Measurements from ENCODE around the gene FLYWCH2.

Gene FLYWCH2

DNA sequence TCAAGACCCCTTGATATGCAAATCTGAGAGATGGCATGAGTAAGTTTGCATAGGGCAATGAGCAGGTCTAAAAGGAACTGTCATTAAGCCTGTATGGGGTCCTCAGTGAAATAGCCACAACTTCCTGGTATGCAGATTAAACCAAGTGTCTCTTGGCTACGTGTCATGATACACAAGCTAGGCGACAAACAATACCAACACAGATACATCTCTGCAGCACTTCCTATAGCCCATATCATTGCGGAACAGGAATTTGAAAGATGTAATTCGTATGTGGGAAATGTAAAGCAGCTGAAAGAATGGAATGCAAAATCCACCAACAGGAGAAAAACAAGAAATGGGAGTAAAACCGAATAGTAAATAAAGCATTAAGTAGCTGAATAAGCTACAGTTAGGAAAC lies 37.9 kb upstream of the FLYWCH2 start:
- TF ChIP-seq MYC (IDR thresholded peaks at IDR 0.05; ENCODE audit: low read depth, low read length) (no peak), POLR2A (IDR thresholded peaks at IDR 0.05; ENCODE audit: extremely low read depth, insufficient read length) (no peak)
- TF ChIP-seq, protein P1, sequence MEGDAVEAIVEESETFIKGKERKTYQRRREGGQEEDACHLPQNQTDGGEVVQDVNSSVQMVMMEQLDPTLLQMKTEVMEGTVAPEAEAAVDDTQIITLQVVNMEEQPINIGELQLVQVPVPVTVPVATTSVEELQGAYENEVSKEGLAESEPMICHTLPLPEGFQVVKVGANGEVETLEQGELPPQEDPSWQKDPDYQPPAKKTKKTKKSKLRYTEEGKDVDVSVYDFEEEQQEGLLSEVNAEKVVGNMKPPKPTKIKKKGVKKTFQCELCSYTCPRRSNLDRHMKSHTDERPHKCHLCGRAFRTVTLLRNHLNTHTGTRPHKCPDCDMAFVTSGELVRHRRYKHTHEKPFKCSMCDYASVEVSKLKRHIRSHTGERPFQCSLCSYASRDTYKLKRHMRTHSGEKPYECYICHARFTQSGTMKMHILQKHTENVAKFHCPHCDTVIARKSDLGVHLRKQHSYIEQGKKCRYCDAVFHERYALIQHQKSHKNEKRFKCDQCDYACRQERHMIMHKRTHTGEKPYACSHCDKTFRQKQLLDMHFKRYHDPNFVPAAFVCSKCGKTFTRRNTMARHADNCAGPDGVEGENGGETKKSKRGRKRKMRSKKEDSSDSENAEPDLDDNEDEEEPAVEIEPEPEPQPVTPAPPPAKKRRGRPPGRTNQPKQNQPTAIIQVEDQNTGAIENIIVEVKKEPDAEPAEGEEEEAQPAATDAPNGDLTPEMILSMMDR (IDR thresholded peaks at IDR 0.05; ENCODE audit: low read depth, low read length) = no peak
- TF ChIP-seq, protein P2, sequence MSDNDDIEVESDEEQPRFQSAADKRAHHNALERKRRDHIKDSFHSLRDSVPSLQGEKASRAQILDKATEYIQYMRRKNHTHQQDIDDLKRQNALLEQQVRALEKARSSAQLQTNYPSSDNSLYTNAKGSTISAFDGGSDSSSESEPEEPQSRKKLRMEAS (IDR thresholded peaks at IDR 0.05; ENCODE audit: low read depth, low read length) = no peak
- no peak for DNase-seq (ENCODE audit: low read depth)
- no peak overlapping the region for H3K4me3 ChIP-seq (ENCODE audit: low read depth, low read length)

DNA sequence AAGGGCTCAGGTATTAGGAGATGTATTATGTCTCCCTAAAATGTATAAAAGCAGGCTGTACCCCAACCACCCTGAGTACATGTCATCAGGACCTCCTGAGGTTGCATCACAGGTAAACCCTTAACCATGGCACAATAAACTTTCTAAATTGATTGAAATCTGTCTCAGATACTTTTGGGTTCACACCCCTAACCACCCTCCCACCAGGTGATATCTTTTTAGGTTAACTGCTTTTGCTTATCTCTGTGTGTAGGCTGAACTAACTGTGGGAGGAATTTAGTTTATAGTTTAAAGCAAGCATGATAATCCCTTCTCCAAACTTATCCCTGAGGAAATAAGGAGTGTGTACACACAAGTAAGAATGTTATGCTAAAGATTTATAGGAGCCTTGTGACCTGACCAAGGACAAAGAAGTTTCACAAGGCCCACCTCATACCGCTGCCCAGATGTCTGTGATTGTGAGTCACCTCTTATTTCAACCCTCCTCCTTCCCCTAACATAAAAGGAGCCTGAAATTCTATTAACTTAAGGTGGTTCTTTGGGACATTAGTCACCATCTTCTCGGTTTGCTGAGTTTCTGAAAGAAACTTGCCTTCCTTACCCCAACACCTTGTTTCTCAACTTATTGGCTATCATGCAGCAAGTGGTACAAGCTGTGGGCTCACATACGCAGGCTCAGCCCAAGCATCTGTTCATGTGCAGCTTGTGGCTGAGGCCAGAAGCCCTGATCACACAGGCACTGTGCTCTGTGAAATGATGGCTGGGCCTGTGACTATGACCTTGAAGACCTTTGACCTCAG lies 36.3 kb upstream of the FLYWCH2 start:
- no peak for DNase-seq (ENCODE audit: low read depth)
- H3K4me3 ChIP-seq (ENCODE audit: low read depth, low read length) = no peak overlapping the region
- TF ChIP-seq, protein P1 (IDR thresholded peaks at IDR 0.05; ENCODE audit: low read depth, low read length) = no peak
- TF ChIP-seq POLR2A (IDR thresholded peaks at IDR 0.05; ENCODE audit: extremely low read depth, insufficient read length) (no peak), MYC (IDR thresholded peaks at IDR 0.05; ENCODE audit: low read depth, low read length) (no peak)
- TF ChIP-seq, protein P2 (IDR thresholded peaks at IDR 0.05; ENCODE audit: low read depth, low read length) = no peak

DNA sequence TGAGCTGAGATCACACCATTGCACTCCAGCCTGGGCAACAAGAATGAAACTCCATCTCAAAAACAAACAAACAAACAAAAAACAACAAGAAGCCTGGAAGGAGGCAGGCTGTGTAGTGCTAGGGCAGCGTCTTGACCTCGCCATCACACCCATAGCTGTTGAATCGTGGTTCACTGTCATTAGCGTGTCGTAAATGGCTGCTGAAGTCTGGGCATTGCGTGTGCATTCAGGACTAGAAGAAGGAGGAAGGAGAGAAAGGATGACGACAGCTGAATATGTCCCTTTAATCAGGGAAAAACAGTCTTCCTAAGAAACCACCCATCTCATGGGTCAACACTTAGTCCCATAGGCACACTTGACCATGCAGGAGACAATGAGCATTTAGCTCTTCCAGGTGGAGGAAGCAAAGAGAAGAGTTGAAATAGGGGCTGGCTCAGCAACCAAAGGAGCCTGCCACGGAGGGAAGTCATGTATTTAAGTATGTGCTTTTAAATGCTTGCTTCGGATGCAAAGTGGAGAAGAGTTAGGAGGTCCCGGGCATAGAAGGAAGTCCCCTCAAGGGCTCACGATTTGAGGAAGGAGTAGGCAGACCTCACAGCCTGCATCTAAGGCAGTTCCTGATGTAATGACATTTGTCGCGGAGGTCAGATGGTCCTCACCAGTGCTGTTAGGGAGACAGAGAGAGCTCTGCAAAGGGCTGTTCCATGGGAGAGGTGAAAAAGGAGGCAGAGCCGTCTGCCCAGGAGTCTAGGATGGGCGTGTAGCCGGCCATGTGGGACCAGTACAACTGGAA lies 33.9 kb upstream of the FLYWCH2 start:
- TF ChIP-seq, protein P2 (IDR thresholded peaks at IDR 0.05; ENCODE audit: low read depth, low read length) = no peak
- no peak for DNase-seq (ENCODE audit: low read depth)
- no peak overlapping the region for H3K4me3 ChIP-seq (ENCODE audit: low read depth, low read length)

DNA sequence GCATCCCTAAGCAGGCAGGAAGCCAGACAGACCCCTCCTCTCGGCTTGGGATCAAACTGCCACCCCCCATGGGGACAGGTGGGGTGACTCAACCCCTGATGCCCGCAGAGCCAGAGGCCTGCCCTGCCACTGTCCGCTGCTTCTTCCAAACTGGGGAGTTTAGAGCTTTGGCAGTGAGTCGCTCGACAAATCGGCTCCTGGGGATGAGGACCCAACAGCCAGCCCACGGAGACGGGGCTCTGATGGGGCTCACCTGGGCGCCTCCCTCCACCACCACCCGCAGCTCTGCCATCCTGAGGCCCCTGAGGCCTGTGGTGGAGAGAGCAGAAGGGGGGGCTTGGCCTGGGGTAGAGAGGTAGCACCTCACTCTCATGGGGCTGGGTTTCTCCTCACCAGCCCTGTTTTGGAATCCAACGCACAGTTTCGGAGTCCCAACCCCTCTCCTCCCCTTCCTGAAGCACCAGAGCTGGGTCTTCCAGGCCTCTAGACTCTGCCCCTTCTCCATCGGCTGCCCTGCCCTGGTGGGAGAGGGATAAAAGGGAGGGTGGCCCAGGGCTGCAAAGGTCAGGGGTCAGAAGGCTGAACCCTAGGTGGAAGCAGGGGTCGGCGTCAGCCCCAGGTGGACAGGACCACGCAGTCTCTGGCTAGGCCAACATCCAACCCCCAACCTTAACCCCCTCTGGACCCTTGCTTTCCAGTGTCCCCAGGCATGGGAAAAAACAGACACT lies 30.8 kb upstream of the FLYWCH2 start:
- TF ChIP-seq, protein P1 (IDR thresholded peaks at IDR 0.05; ENCODE audit: low read depth, low read length) = no peak
- TF ChIP-seq MYC (IDR thresholded peaks at IDR 0.05; ENCODE audit: low read depth, low read length) (no peak), POLR2A (IDR thresholded peaks at IDR 0.05; ENCODE audit: extremely low read depth, insufficient read length) (no peak)
- TF ChIP-seq, protein P2 (IDR thresholded peaks at IDR 0.05; ENCODE audit: low read depth, low read length) = no peak
- DNase-seq (ENCODE audit: low read depth) = no peak
- no peak overlapping the region for H3K4me3 ChIP-seq (ENCODE audit: low read depth, low read length)

DNA sequence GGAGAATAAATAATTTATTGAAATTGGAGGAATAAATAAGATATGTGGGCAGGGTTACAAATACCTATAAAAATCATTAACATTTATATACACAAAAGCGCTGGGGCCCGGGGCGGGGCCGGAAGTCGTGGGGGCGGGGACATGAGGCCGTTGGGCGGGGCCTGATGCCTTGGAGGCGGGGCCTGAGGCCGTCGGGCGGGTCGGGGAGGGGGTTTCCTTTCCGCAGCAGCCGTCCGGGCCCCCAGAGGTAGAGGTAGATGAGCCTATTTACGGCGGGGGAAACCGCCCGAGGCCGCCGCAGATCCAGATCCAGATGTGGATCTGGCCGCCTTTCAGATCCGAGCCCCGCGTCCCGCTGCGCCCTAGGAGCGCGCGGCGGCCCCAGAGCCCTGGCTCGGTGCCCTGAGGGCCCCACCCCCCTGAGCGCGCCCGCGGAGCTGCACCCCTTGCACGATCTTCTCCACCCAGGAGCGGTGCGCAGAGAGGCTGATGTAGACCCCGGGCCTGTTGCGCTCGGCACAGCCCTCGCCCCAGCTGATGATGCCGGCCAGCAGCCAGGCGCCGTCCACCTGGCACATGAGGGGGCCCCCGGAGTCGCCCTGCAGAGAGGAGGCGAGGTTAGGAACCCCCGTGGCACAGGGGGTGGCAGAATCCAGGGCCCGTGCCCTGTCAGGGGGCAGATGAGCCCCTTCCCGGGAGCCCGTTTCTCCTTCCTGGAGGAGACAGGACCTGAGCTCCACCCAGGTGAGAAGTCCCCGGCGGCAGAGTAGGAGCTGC lies 30.1 kb upstream of the FLYWCH2 start:
- TF ChIP-seq, protein P2 (IDR thresholded peaks at IDR 0.05; ENCODE audit: low read depth, low read length) = no peak
- no peak for TF ChIP-seq POLR2A (IDR thresholded peaks at IDR 0.05; ENCODE audit: extremely low read depth, insufficient read length)
- TF ChIP-seq MYC (IDR thresholded peaks at IDR 0.05; ENCODE audit: low read depth, low read length) = no peak
- TF ChIP-seq, protein P1 (IDR thresholded peaks at IDR 0.05; ENCODE audit: low read depth, low read length) = no peak
- H3K4me3 ChIP-seq (ENCODE audit: low read depth, low read length) = no peak overlapping the region
- no peak for DNase-seq (ENCODE audit: low read depth)

Data from NB4 (cell line).